ENCODE data around the gene BRMS1.
"Not testable (repeated sequence)": the region's sequence is repeated elsewhere in the genome, so short reads cannot be mapped to it uniquely, and the experiment has no call there.

DNA sequence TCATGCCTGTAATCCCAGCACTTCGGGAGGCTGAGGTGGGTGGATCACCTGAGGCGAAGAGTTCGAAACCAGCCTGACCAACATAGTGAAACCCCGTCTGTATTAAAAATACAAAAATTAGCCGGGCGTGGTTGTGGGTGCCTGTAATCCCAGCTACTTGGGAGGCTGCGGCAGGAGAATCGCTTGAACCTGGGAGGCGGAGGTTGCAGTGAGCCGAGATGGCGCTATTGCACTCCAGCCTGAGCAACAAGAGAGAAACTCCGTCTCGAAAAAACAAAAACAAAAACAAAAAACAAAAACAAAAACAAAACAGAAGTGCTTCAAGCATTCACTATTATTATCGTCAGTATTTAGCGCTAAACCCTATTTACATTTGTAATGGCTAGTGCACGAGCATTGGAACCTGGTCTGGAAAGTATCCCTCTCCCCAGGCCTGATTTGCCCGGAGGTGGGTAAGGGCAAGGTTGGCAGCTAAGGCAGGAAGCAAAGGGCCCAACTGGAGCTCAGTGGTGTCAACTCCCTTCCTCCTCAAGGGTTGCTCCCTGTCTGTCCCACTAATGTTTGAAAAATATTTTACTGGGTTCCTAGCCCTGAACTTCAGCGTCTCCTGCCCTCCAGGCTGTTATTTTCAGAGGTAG lies 34.0 kb downstream of the BRMS1 start:
- TF ChIP-seq, protein P1, sequence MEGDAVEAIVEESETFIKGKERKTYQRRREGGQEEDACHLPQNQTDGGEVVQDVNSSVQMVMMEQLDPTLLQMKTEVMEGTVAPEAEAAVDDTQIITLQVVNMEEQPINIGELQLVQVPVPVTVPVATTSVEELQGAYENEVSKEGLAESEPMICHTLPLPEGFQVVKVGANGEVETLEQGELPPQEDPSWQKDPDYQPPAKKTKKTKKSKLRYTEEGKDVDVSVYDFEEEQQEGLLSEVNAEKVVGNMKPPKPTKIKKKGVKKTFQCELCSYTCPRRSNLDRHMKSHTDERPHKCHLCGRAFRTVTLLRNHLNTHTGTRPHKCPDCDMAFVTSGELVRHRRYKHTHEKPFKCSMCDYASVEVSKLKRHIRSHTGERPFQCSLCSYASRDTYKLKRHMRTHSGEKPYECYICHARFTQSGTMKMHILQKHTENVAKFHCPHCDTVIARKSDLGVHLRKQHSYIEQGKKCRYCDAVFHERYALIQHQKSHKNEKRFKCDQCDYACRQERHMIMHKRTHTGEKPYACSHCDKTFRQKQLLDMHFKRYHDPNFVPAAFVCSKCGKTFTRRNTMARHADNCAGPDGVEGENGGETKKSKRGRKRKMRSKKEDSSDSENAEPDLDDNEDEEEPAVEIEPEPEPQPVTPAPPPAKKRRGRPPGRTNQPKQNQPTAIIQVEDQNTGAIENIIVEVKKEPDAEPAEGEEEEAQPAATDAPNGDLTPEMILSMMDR (IDR thresholded peaks at IDR 0.05; ENCODE audit: low read length) = not testable (repeated sequence)
- TF ChIP-seq EZH2 (IDR thresholded peaks at IDR 0.05; ENCODE audit: borderline replicate concordance, low read length) = not testable (repeated sequence)
